ENCODE data around the gene TRNAU1AP.
"Not testable (repeated sequence)": the region's sequence is repeated elsewhere in the genome, so short reads cannot be mapped to it uniquely, and the experiment has no call there.

Gene TRNAU1AP

GRCh38 chr1:28522537-28522936, 30.3 kb upstream of the TRNAU1AP start:
- DNase-seq = not testable (repeated sequence)

GRCh38 chr1:28525002-28525642, 27.8 kb upstream of the TRNAU1AP start:
- not testable (repeated sequence) for DNase-seq

GRCh38 chr1:28526886-28527285, 26.0 kb upstream of the TRNAU1AP start:
- no peak for DNase-seq

GRCh38 chr1:28530456-28530855, 22.4 kb upstream of the TRNAU1AP start:
- DNase-seq = no peak

- no peak for DNase-seq
Measured at GRCh38 chr1:28534671-28535070, 18.2 kb upstream of the TRNAU1AP start.

- no peak for DNase-seq
Measured at GRCh38 chr1:28535180-28535579, 17.7 kb upstream of the TRNAU1AP start.

GRCh38 chr1:28537457-28538199, 15.3 kb upstream of the TRNAU1AP start:
- DNase-seq = no peak

- no peak for DNase-seq
Measured at GRCh38 chr1:28538286-28538685, 14.6 kb upstream of the TRNAU1AP start.

GRCh38 chr1:28540651-28541050, 12.2 kb upstream of the TRNAU1AP start:
- no peak for DNase-seq

- DNase-seq = not testable (repeated sequence)
Measured at GRCh38 chr1:28541414-28542015, 11.4 kb upstream of the TRNAU1AP start.

GRCh38 chr1:28545246-28545628, 7.6 kb upstream of the TRNAU1AP start:
- no peak for DNase-seq

GRCh38 chr1:28548318-28548717, 4.6 kb upstream of the TRNAU1AP start:
- DNase-seq = no peak

- no peak for DNase-seq
Measured at GRCh38 chr1:28551381-28551780, 1.5 kb upstream of the TRNAU1AP start.

GRCh38 chr1:28560886-28561285, 8.0 kb downstream of the TRNAU1AP start:
- DNase-seq = no peak

- no peak for DNase-seq
Measured at GRCh38 chr1:28564310-28564709, 11.4 kb downstream of the TRNAU1AP start.

- DNase-seq = no peak
Measured at GRCh38 chr1:28565040-28565439, 12.2 kb downstream of the TRNAU1AP start.

GRCh38 chr1:28565726-28566125, 12.8 kb downstream of the TRNAU1AP start:
- DNase-seq = no peak

GRCh38 chr1:28566931-28567330, 14.0 kb downstream of the TRNAU1AP start:
- DNase-seq = no peak

GRCh38 chr1:28571911-28572310, 19.0 kb downstream of the TRNAU1AP start:
- no peak for DNase-seq

GRCh38 chr1:28572891-28573290, 20.0 kb downstream of the TRNAU1AP start:
- not testable (repeated sequence) for DNase-seq

GRCh38 chr1:28573564-28573963, 20.7 kb downstream of the TRNAU1AP start:
- DNase-seq = no peak

- no peak for DNase-seq
Measured at GRCh38 chr1:28577052-28577678, 24.3 kb downstream of the TRNAU1AP start.

GRCh38 chr1:28577738-28578536, 25.1 kb downstream of the TRNAU1AP start:
- DNase-seq = no peak

Data from stimulated activated naive CD4-positive, alpha-beta T cell treated with Interleukin-2 at 50 U/mL for 16 hours (primary cell).